ENCODE results near the gene LINC00305.

GRCh38 chr18:64185987-64186386 is 37.1 kb upstream of the LINC00305 start:
- TF ChIP-seq POLR2A (IDR thresholded peaks at IDR 0.05), result no peak
- TF ChIP-seq CTCF (IDR thresholded peaks at IDR 0.05), result no peak
- TF ChIP-seq EP300 (IDR thresholded peaks at IDR 0.05), result no peak

All from suprapubic skin (tissue), 3 donors.